RCC 7860 (cell line): ENCODE results near the gene BUB1B.

Experiments used
- DNase-seq: peaks from one replicate; pipeline ENCODE4 v3.0.0-alpha.2; 2015; ENCODE audit warnings: low spot score
- FAIRE-seq: peaks from 2 replicates; lab custom pipeline; 2012; peaks lifted over from hg19 to GRCh38; lab: Jason Lieb, UNC

BUB1B gene

GRCh38 chr15:40182358-40183029 lies 21.6 kb downstream of the BUB1B start:
- FAIRE-seq (no peak), DNase-seq (no peak)

DNA sequence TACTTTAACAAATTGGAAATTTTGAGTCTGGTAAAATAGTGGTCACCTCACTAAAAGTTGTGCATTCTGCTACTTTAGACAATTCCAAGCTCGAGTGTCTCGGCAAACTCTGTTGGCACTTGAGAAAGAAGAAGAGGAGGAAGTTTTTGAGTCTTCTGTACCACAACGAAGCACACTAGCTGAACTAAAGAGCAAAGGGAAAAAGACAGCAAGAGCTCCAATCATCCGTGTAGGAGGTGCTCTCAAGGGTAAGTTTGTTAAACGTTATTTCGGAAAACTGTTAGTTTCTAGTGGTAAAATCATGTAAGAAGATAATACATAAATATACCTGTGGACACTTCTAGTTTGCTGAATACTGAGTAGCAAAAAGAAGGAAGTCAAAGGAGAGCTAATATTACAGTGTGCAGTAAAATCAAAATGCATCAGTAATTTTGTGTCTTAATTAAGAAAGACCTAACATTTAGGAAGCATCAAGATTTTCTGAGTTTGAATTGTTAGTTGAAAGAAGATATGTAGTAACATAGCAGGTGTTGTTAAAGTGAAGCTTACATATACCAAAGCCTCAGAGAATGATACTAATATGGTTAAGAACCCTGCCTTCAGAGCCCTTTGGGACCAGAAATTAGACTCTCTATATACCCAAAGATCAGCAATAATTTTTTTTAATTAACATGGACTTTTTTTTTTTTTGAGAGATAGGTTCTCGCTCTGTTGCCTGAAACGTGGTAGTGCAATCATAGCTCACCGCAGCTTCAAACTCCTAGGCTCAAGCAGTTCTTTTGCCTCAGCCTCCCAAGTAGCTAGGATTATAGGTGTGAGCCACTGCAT lies 23.0 kb downstream of the BUB1B start:
- DNase-seq (no peak), FAIRE-seq (no peak)

DNA sequence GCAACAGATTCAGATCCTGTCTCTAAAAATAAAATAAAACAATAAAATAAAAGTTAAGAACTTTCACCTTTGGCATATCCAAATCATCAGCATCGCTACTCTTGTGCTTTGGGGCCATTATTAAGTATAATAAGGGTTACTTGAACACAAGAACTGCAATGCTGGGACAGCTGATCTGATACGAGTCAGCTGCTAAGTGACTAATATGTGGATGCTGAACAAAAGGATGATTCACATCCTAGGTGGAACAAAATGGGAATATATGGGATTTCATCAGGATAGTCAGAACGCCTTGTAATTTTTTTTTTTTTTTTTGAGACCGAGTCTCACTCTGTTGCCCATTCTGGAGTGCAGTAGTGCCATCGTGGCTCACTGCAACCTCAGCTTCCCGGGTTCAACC lies 29.7 kb downstream of the BUB1B start:
- DNase-seq, result peak; percentile 61
- peak; percentile 58 for FAIRE-seq

DNA sequence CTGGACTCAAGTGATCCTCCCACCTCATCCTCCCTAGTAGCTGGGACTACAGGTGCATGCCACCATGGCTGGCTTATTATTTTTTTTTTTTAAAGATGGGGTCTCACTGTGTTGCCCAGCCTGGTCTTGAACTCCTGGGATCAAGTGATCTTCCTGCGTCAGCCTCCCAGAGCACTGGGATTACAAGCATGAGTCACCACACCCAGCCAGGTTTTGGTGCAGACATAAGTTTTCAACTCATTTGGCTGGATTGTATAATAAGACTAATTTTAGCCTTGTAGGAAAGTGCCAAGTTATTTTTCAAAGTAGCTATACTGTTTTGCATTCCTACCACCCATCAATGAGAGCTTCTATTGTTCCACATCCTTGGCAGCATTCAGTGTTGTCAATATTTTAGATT lies 32.1 kb downstream of the BUB1B start:
- no peak for FAIRE-seq
- DNase-seq, result no peak

- FAIRE-seq (no peak), DNase-seq (no peak)
These were observed 36.6 kb downstream of the BUB1B start for GRCh38 chr15:40197434-40197833.

DNA sequence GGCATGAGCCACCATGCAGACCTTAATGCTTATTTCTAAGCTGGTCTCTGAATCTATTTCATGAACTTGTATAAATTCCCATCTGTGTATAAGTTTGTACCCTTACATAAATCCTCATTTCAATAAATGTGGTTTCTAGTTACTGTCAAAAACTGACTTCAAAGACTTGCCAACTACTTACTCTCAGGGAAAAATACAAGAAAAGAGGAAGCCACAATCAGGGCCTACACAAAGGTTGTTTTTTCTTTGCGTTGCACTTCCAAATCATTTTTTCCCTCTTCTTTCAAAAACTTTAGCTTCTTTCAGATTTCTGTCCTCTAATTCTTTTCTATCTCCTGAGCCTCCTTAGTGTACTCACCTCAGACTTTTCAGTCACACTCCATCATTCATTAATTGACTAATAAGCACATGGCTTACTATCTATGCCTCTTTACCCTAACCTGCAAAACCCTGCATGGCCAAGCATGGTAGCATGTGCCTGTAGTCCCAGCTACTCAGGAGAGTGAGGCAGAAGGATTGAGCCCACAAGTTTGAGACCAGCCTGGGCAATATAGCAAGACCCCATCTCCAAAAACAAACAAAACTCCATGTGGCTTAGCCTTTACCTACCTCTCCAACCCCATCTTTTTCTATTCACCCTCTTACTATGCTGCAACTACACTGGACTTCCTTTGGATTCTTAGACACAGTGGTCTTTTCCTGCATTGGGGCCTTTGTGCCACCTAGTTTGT lies 37.7 kb downstream of the BUB1B start:
- DNase-seq, result no peak
- no peak for FAIRE-seq

- FAIRE-seq (no peak), DNase-seq (no peak)
These were observed 43.2 kb downstream of the BUB1B start for GRCh38 chr15:40204100-40204499.

DNA sequence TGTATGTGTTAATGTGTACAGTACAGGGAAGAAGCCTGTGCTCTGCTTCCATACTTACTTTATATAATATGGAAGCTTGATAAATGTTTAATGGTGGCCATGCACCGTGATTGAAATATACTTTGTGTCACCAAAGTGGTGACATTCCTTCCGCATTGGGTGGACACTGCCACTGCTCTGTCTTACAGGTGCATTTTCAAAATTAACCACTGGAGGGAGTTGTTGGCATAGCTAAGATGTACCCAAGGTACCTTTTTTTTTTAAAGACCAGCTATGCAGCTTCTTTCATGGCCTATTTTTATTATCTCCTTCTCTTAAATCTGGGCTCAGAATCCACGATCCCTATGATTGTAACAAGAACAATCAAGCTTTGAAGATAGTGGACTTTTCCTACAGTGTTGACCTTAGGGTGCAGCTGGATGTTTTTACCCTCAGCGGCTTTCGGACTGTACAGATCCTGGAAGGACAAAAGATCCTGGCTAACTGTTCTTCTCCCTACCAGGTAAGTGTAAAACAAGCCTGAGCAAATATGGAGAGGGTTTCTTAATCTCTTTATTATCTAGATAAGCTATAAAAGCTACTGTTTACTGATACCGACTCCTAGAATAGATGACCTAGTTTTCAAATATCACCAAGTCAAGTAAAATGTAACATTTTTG lies 56.4 kb downstream of the BUB1B start:
- FAIRE-seq, result peak; percentile 18
- peak; percentile 44 for DNase-seq

GRCh38 chr15:40219801-40220200 lies 58.9 kb downstream of the BUB1B start:
- FAIRE-seq (no peak), DNase-seq (no peak)

DNA sequence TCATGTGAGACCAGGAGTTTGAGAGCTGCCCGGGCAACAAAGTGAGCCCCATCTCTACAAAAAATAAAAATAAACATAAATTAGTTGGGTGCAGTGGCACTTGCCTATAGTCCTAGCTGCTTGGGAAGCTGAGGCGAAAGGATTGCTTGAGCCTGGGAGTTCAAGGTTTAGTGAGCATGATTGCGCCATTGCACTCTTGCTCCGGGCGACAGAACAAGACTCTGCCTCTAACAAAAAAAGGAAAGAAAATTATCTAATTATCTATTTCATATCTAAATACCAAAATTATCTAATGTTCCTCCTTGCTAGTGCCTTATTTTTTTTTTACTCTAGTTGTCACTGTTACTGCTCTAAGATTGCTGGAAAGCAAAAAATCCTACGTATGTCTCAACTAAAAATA lies 61.3 kb downstream of the BUB1B start:
- DNase-seq (no peak), FAIRE-seq (no peak)

- FAIRE-seq, result no peak
These were observed 65.9 kb downstream of the BUB1B start for GRCh38 chr15:40226736-40227135.

GRCh38 chr15:40229316-40229715 lies 68.4 kb downstream of the BUB1B start:
- DNase-seq (no peak), FAIRE-seq (no peak)

More at GRCh38 chr15:40226736-40227135, 65.9 kb downstream of the BUB1B start:
- no peak for DNase-seq

GRCh38 chr15:40229956-40230355 lies 69.1 kb downstream of the BUB1B start:
- no peak for FAIRE-seq
- no peak for DNase-seq

DNA sequence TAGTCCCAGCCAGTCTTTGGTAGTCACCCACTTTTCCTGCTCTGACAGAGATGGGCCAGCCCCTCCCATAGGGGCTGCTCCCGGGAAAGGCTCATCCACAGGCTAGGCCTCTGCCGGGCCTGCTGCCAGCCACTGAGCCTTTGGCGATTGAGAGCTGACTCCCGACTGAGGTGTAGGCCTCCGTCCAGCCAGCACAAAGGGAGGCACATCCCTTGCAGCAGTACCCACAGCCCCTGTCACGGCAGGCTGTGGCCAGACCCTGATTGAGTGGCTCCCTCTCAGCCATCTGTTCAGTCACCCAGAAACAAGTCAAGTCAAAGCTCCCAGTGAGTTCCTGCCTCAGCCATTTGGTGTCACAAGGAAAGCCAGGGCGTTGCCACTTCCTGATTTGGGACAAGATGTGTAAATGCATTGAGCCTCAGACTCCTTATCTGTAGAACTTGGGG lies 71.8 kb downstream of the BUB1B start:
- FAIRE-seq, result no peak
- no peak for DNase-seq

DNA sequence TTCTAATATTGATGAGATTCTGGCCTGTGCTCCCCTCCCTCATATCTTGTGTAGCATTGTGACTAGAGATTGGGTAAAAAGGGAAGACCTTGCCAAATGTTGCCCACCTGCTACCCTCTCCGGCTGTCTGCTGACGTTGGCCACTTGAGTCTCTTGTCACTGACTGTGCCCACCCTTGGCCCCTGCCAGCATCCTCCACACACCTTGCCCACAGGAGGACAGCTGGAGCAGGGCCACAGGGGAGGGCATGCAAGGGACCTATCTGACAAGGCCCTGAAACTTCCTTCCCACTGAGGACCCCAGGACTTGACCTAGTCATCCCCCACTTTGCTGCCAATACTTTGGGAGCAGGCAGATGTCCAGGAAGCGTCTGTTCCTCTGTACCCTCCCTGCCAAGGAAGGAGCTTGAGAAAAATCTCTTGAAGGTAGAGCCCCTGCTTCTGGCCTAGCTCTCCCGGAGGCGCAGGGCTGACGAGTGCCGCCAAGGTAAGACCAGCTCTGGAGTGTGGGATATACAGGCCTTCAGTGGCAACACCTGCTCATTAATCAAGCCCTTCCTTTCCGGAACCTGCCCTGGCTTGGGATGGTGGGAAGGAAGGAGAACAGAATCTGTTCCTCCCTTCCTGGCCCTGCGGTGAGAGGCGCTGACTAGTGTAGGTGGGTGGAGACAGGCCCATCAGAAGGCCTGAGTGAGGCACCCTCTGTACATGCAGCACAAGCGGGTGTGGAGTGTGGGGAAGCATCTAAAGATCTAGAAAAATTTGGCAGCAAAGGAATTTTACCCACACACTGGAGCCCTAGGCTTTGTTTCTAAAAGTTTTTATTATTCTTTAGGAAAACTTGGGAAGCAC lies 73.1 kb downstream of the BUB1B start:
- FAIRE-seq (no peak), DNase-seq (no peak)

DNA sequence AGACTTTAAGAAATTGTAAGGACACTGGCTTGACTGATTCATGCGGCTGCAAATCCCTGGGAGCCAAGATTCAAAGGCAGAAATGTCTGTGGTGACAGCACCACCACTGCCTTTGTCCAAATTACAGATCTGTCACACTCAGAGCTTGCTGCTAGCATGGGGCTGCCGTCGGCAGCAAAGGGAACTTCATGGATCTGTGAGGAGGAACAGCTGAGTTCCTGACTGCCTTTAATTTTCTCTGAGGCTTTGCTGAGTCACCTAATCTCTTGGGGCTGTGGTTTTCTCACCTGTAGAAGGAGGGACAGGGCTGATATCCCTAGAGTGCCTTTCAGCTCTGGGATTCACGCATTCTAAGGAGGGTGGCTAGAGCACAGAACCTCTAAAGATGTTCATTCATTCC lies 73.9 kb downstream of the BUB1B start:
- no peak for DNase-seq
- FAIRE-seq, result no peak

DNA sequence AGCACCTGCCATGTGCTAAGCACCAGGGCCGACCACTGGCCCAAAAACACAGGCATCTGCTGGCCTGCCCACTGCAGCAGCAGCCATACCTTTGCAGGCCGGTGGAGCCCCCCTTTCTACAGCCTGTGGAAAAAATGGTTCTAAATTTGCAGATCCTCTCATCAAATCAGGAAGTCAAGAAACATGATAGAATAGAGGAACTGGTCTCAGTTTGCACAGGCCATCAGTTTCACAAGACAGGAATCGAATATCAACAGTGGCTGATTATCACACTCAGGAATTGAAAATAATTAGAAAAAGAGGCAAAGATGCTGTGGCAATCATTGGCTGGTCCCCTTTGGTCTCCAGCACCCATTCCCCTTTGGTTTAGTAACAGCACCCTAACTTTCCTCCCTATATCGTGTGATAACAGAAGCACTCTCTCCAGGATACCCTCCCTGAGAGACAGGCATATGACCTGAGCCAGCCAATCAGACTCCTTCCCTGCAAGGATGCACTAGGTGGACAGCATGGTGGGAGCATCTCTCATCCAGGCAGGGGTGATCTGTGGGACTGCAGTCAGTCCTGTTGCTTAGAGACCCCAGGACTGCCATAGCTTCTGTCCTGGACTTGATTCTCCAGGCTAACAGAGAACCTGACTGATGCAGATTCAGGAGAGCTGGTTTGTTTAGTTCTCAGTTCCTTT lies 74.5 kb downstream of the BUB1B start:
- DNase-seq (no peak), FAIRE-seq (no peak)

DNA sequence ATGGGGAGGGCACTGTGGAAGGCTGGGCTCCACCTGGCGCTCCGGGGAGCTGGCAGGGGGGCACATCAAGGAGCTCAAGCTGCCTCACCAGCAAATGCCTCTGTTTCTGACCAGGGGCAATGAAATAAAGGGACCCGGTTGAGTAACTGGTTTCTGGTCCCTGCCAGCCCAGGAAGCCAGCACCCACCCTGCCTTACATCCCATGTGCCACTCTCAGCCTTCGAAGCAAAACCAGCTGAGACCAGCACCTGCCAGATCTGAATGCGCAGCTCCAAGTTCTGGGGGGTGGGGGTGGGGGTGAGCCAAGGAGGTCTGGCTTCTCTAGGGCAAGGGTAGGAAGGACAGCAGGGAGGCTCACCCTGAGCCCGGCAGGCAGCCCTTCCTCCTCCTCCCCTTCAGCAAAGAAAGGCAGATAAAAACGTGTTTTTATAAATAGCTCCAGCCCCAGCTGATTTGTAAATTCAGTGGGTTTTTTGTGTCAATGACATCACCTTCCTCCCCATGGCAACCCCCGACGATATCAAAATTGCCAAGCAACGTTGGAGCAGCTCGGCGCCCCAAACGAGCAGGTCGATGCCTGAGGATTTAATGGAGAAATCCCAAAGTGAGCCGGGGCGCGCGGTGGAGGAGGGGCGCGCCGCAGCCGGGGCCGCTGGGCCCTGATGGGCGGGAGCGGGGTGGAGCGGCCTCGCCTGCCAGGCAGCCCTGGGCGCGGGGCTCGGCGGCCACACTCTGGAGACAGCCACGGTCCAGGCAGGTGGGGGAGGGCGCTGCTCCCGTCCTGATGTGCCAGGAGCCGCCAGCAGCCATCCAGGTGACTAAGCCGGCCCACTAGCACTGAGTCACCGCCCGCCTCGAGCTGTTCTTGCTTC lies 77.9 kb downstream of the BUB1B start, which contains the start of gene PAK6:
TSS of gene PAK6 (plus strand) at position 532 of the 872 bp plus-strand sequence. CDS start 25,723 bp downstream, outside the sequence.
- DNase-seq (peak; percentile 53), FAIRE-seq (no peak)

DNA sequence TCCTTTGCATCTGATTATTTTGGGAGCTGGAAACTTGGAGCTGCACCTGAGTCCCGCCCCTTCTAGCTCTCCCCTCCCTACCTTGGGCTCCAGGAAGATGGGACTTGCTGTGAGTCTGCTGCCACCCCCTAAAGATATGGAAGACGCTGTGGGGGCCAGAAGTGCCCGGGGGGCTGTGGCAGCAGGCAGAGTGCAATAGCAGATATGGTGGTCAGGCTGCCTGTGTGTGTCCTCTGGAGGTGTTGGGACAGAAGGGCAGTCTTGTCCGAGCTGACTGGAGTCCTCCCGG lies 78.5 kb downstream of the BUB1B start:
- DNase-seq (no peak), FAIRE-seq (no peak)
